HAP-1 (cell line): ENCODE data around the gene SMARCD3.

Experiments used
- DNase-seq, 2 experiments: peaks; one replicate each; pipeline ENCODE4 v3.0.0-alpha.2; 2016 to 2020; ENCODE audit warnings: low spot score in 2 of 2
- H3K27me3 ChIP-seq: fragments of 250-450 bp; sonication (Bioruptor Pico); 2 replicates; pipeline ENCODE4 v1.5.1; 2020; ENCODE audit warnings: low read depth, mild to moderate bottlenecking, moderate library complexity
- H3K36me3 ChIP-seq: fragments of 250-450 bp; sonication (Bioruptor Pico); replicated peaks from 2 replicates; pipeline ENCODE4 v1.5.1; 2020; ENCODE audit warnings: mild to moderate bottlenecking
- H3K4me1 ChIP-seq: fragments of 250-450 bp; sonication (Bioruptor Pico); 2 replicates; pipeline ENCODE4 v1.5.1; 2020; ENCODE audit warnings: mild to moderate bottlenecking
- H3K4me3 ChIP-seq: fragments of 250-450 bp; sonication (Bioruptor Pico); 2 replicates; pipeline ENCODE4 v1.5.1; 2020; ENCODE audit warnings: mild to moderate bottlenecking, moderate library complexity
- H3K9me3 ChIP-seq: fragments of 250-450 bp; sonication (Bioruptor Pico); 2 replicates; pipeline ENCODE4 v1.5.1; 2020; ENCODE audit warnings: mild to moderate bottlenecking, moderate library complexity
- in situ Hi-C: fragments of 300-500 bp; cut with MboI; formaldehyde crosslinking; loops from 3 replicates; pipeline ENCODE4 v1.14.3; 2020; ENCODE audit warnings: low sequenced_read_pairs, inconsistent platforms, mixed read lengths

SMARCD3 gene

GRCh38 chr7:151231080-151231479, 17.4 kb downstream of the SMARCD3 start:
- H3K4me3 ChIP-seq: peak overlapping the region; percentile 89; the same call in 1 of the 2 replicates
- H3K27me3 ChIP-seq: no peaks in the 10 kb centered on the region
- in situ Hi-C loops: no loop called here
- peaks cover 26% of the 10 kb centered on the region for H3K36me3 ChIP-seq
- peaks cover 20% of the 10 kb centered on the region for H3K4me1 ChIP-seq
- no peak for DNase-seq
- no peaks in the 10 kb centered on the region for H3K9me3 ChIP-seq

- Histone ChIP-seq H3K4me1 (peaks cover 24% of the 10 kb centered on the region), H3K36me3 (peaks cover 19% of the 10 kb centered on the region), H3K4me3 (no peak overlapping the region), H3K27me3 (no peaks in the 10 kb centered on the region), H3K9me3 (no peaks in the 10 kb centered on the region)
- DNase-seq: no peak
- in situ Hi-C loops: no loop called here
These were observed 19.2 kb downstream of the SMARCD3 start for GRCh38 chr7:151229249-151229648.

DNA sequence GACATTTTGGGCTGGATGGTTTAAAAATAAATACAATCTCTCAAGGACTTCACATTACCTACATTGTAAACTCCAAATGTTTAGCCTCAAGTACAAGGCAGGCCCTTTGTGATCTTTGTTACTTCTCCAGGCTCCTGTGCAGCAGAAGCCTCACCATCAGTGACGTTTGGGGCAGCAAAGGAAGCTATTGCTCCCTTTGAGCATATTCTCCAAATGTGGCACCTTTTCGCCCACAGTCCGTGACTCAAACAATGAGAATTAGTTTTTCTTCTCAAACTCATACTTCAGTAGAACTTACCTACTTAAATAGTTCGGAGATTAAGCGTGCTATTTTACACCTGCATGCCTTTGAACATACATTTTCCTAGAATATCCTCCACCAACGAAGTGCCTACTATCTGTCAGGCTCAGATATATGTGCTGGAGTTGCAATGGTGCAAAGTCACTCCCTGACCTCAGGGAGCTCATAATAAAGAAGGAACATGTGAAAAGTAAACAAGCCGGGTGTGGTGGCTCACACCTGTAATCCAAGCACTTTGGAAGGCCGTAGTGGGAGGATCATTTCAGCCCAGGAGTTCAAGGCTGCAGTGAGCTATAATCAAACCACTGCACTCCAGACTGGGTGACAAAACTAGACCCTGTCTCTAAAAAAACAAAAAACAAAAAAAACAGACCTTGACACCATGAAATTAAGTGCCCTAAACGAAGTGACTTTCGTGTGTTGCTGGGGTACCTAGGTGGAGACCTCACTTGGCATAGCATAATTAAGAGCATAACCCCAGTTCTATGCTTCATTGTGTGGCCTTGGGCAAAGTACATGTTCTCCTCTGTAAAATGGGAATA, 20.2 kb downstream of the SMARCD3 start:
- DNase-seq: no peak
- no peaks in the 10 kb centered on the region for H3K9me3 ChIP-seq
- no peaks in the 10 kb centered on the region for H3K27me3 ChIP-seq
- in situ Hi-C loops: no loop called here
- peaks cover 19% of the 10 kb centered on the region for H3K4me1 ChIP-seq
- peak overlapping the region; percentile 65 for H3K4me3 ChIP-seq
- H3K36me3 ChIP-seq: peaks cover 25% of the 10 kb centered on the region

DNA sequence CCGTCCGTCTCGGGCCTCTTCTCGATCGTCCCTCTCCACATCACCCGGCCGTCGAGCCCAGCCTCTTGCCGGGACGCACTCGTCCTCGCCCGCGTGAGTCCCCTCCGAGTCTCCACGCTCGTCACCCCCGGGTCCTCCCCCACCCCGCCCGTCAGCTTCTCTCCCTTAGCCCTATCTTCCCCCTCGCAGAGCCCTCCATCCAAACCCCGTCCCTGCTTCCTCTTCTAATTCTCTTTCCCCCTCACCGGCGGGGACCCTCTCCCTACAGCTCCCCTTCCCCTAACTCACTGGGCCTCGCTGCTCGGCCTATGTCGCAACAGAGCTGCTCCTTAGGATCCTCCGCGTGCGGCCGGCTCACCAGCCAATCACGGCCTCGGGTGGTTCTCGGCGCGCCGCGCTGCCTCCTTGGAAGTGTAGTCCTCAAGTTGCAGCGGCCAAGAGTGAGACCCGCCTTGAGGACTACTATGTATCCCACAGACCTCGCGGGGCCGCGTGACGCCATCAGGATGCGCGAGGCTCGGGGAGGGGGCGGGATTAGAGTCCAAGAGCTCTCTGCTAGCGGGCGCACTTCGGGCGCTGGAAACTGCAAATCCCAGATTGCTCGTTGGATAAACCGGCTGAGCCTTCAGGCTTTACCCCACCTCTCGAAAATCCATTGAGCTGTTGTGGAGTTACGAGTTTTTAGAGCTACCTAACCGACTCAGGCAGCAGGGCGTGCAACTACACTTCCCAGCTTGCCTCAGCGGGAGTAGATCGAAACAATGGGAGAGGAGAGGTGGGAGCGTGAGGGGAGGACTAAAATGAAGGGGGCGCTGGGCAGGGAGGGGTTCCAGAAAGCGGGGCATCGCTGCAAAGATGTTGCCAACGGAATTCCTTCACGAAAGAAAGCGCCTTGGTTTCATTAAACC, 21.4 kb downstream of the SMARCD3 start, which contains the start of gene ABCF2:
TSS of gene ABCF2 (minus strand) at position 331 of the 908 bp plus-strand sequence. CDS start 747 bp downstream, outside the sequence.
- DNase-seq: peak; percentile 98 to 99
- Histone ChIP-seq H3K4me1 (peaks cover 19% of the 10 kb centered on the region), H3K9me3 (no peaks in the 10 kb centered on the region), H3K27me3 (no peaks in the 10 kb centered on the region), H3K4me3 (peak within 1 kb of the TSS; percentile 65), H3K36me3 (peaks cover 32% of the 10 kb centered on the region)
- in situ Hi-C loops: no loop called here

GRCh38 chr7:151226560-151226874, 22.0 kb downstream of the SMARCD3 start:
- Histone ChIP-seq H3K36me3 (peaks cover 39% of the 10 kb centered on the region), H3K4me1 (peaks cover 16% of the 10 kb centered on the region), H3K4me3 (peak overlapping the region; percentile 65), H3K27me3 (no peaks in the 10 kb centered on the region), H3K9me3 (no peaks in the 10 kb centered on the region)
- no peak for DNase-seq
- in situ Hi-C loops: no loop called here

- in situ Hi-C loops: no loop called here
- H3K9me3 ChIP-seq: no peaks in the 10 kb centered on the region
- H3K36me3 ChIP-seq: peaks cover 42% of the 10 kb centered on the region
- no peaks in the 10 kb centered on the region for H3K27me3 ChIP-seq
- peak overlapping the region; percentile 65 for H3K4me3 ChIP-seq
- DNase-seq: no peak
- H3K4me1 ChIP-seq: peaks cover 11% of the 10 kb centered on the region
These were observed 22.5 kb downstream of the SMARCD3 start for GRCh38 chr7:151225948-151226510.

DNA sequence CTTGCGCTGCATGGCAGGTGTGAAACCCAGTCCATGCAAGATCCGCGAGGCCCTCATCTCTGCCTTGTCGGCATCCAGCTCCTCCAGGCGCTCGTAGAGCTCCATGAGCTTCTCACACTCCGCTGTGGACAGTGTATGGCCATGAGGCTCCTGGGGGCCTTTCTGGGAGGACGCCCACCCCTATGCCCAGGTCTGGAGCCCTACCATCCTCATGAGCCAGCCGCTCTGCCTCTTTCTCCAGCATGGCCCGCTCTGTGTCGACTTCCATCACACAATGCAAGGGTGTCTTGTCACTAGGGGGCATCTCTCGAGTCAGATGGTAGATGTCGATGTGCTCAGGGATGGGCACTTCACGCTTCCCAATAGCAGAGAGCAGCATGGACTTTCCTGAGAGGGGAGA, 24.8 kb downstream of the SMARCD3 start:
- peaks cover 10% of the 10 kb centered on the region for H3K4me1 ChIP-seq
- in situ Hi-C loops: no loop called here
- DNase-seq: no peak
- no peaks in the 10 kb centered on the region for H3K27me3 ChIP-seq
- H3K9me3 ChIP-seq: no peaks in the 10 kb centered on the region
- H3K36me3 ChIP-seq: peaks cover 62% of the 10 kb centered on the region
- no peak overlapping the region for H3K4me3 ChIP-seq

DNA sequence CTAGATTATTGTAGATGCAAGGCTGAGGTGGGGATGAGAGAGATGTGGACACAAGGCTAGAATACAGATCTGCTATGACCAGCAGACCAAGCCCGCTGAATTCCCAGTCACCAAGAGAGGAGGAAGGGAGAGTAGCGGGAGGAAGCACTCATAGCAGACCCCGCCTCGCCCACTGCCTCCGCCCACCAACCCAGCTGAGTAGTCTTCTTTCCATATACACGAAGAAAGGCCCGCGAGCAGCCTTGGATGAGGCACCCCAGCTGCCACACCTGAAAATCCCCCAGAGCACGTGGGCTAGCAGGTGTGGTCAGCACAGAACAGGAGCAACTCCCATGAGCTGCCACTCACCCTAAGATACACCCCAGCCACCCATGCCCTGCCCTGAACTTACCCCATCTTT, 30.3 kb downstream of the SMARCD3 start:
- in situ Hi-C loops: no loop called here
- Histone ChIP-seq H3K9me3 (no peaks in the 10 kb centered on the region), H3K4me1 (no peaks in the 10 kb centered on the region), H3K27me3 (no peaks in the 10 kb centered on the region), H3K36me3 (peaks cover 93% of the 10 kb centered on the region), H3K4me3 (no peak overlapping the region)
- DNase-seq: no peak

DNA sequence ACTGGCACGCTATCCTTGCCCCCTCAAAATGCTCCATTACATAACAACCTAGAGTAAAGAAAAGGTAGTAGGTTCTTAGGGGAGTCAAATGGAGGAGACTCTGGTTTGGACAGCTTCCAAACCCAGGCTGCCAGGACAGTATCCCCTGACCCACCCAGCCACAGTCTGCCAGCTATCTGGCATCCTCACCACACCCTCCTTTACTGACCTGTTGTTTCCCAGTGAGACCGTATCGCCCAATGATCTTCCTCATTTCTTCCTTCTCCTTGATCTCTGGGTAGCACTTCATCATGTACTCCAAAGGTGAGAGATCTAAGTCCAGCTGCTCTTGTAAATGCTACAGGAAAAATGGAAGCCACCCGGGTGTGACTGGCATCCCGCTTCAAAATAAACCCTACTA, 33.1 kb downstream of the SMARCD3 start:
- Histone ChIP-seq H3K9me3 (no peaks in the 10 kb centered on the region), H3K36me3 (peaks cover 73% of the 10 kb centered on the region), H3K27me3 (no peaks in the 10 kb centered on the region), H3K4me1 (no peaks in the 10 kb centered on the region), H3K4me3 (no peak overlapping the region)
- in situ Hi-C loops: no loop called here
- DNase-seq: no peak

- Histone ChIP-seq H3K27me3 (no peaks in the 10 kb centered on the region), H3K36me3 (peaks cover 61% of the 10 kb centered on the region)
- in situ Hi-C loops: no loop called here
These were observed 34.7 kb downstream of the SMARCD3 start for GRCh38 chr7:151213826-151214225.

GRCh38 chr7:151212626-151213025, 35.9 kb downstream of the SMARCD3 start:
- in situ Hi-C loops: no loop called here
- Histone ChIP-seq H3K4me1 (no peaks in the 10 kb centered on the region), H3K27me3 (no peaks in the 10 kb centered on the region), H3K9me3 (no peaks in the 10 kb centered on the region), H3K4me3 (no peak overlapping the region), H3K36me3 (peaks cover 49% of the 10 kb centered on the region)
- no peak for DNase-seq

More at GRCh38 chr7:151213826-151214225, 34.7 kb downstream of the SMARCD3 start:
- Histone ChIP-seq H3K4me1 (no peaks in the 10 kb centered on the region), H3K4me3 (no peak overlapping the region), H3K9me3 (no peaks in the 10 kb centered on the region)
- no peak for DNase-seq

DNA sequence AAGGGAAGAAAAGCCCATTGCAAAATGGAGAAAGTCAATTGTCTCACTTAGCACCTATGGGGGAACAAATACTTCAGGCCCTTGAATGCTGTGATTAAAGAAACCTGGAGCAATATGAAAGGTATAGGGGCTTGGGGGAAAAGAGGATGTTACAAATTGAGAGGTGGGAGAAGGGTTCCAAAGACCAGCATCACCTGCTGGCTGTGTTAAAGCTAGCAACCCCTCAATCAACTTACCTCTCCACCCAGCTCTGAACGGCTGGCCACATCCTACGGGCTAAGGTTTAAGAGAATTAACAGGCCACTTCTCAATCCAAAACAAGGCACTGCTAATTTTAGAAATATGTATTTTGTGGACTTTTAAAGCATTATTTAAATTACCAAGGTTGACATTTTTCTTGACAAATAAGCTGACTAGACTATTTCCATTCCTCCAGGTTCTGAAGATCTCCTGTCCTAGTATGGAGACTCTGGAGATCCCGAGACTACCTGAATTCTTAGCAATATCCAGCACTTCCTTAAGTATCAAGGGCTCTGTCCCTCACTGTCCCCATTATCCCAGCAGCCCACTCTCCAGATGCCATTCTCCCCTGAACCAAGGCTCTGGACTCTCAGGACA, 37.2 kb downstream of the SMARCD3 start:
- no peak for DNase-seq
- 0 out of 2 replicates have a peak, but pooled peaks cover 3% of the 10 kb centered on the region for H3K27me3 ChIP-seq
- no peaks in the 10 kb centered on the region for H3K9me3 ChIP-seq
- in situ Hi-C loops: no loop called here
- H3K36me3 ChIP-seq: peaks cover 38% of the 10 kb centered on the region
- no peaks in the 10 kb centered on the region for H3K4me1 ChIP-seq
- no peak overlapping the region for H3K4me3 ChIP-seq

GRCh38 chr7:151210087-151210854, 38.2 kb downstream of the SMARCD3 start, which contains the start of gene H2BK1:
H2BK1 (minus strand) TSS chr7:151210488; CDS start chr7:151210318, 170 bp downstream.
- H3K9me3 ChIP-seq: no peaks in the 10 kb centered on the region
- DNase-seq: no peak
- peaks cover 28% of the 10 kb centered on the region for H3K36me3 ChIP-seq
- no peak within 1 kb of the TSS for H3K4me3 ChIP-seq
- in situ Hi-C loops: no loop called here
- H3K27me3 ChIP-seq: peaks cover 8% of the 10 kb centered on the region; the same call in 1 of the 2 replicates
- no peaks in the 10 kb centered on the region for H3K4me1 ChIP-seq
